Measurements from ENCODE around the gene PIANP. TPM values are rescaled to one million over a fixed set of nuclear protein-coding genes. Genes with fewer than 3 reads are reported as not detected.
A peak's percentile ranks its signal among the peaks of the same experiment; 100 is the strongest.

Gene PIANP
- total and polyA plus RNA-seq, 10 of the 15 experiments (the other 5 are each of a cell fraction or from before 2014, with no cell fraction given) = 0.08 to 0.12 (median 0.08) TPM; not detected in 7

GRCh38 chr12:6735448-6736191, 35.0 kb upstream of the PIANP start:
- intact Hi-C loops (cut with micrococcal nuclease; ENCODE audit: unreplicated experiment) (loop anchor here (5.0 kb wide), 2 partner anchors 42 to 92 kb away; partner anchors contain the start of gene P3H3), in situ Hi-C loops (cut with MboI) (no loop called here)
- H4K20me1 ChIP-seq (ENCODE audit: control insufficient read depth, insufficient read depth) = no peaks in the 10 kb centered on the region
- 0 out of 2 replicates have a peak overlapping the region, but pooled peaks have one; percentile 60 for H3K27ac ChIP-seq (ENCODE audit: control insufficient read depth, insufficient read depth)
- H3K4me2 ChIP-seq (ENCODE audit: control insufficient read depth, insufficient read depth) = peak overlapping the region; percentile 19; the same call in 1 of the 2 replicates
- H2AFZ ChIP-seq (ENCODE audit: control insufficient read depth, low read depth, low read length) = no peak overlapping the region
- no peaks in the 10 kb centered on the region for H3K9me3 ChIP-seq (replicated peaks; ENCODE audit: control insufficient read depth, insufficient read depth, low read length)
- CTCF ChIA-PET = interaction anchor here (1.3 to 4.7 kb wide), 7 partner anchors 12 to 99 kb away, joined by 3 to 23 read pairs (median 5); partner anchors contain the start of genes COPS7A and MLF2
- no peaks in the 10 kb centered on the region for H3K27me3 ChIP-seq (replicated peaks in 1 of 2; ENCODE audit: control insufficient read depth in 2 of 2, insufficient read depth in 2 of 2, low read length in 1 of 2)
- ATAC-seq = peak; percentile 91
- peak; percentile 80 for FAIRE-seq
- WGBS (ENCODE audit: insufficient coverage, insufficient replicate concordance, low lambda C conversion rate, missing lambda C conversion rate) = 60% methylated on average over 8 of the region's 8 CpGs
- DNase-seq (ENCODE audit: low read depth, low spot score) = no peak
- H3K79me2 ChIP-seq (ENCODE audit: control insufficient read depth, insufficient read depth, low read length) = no peaks in the 10 kb centered on the region
- H3K9ac ChIP-seq (ENCODE audit: control insufficient read depth, insufficient read depth, low read length) = no peak overlapping the region
- BruUV-seq (replicated peaks) = no TSS peak
- H3K4me3 ChIP-seq = no peak overlapping the region
- no peaks in the 10 kb centered on the region; a peak in 2 of 4 replicates for H3K36me3 ChIP-seq (ENCODE audit: control insufficient read depth in 2 of 2, insufficient read depth in 2 of 2, low read length in 1 of 2)
- RAD21 ChIA-PET (ENCODE audit: unreplicated experiment) = interaction anchor here (1.2 to 2.1 kb wide), 3 partner anchors 17 to 31 kb away, joined by 4 to 7 read pairs (median 6); partner anchors contain the start of genes MLF2 and PTMS
- H3K4me1 ChIP-seq (ENCODE audit: control insufficient read depth, insufficient read depth, low read length) = peaks cover 5% of the 10 kb centered on the region; the same call in 1 of the 2 replicates
- SMC1A ChIA-PET (ENCODE audit: uncharacterized antibody, unreplicated experiment) = interaction anchor here (0.5 to 1.4 kb wide), 5 partner anchors 10 to 302 kb away, joined by 3 to 5 read pairs (median 3); partner anchors contain the start of genes MLF2 and P3H3
- POLR2A ChIA-PET = interaction anchor here (2.1 kb wide), 1 partner anchor 17 kb away, joined by 6 read pairs; the partner anchor contains the start of gene MLF2
- no peak for TF ChIP-seq TBL1XR1 (IDR thresholded peaks at IDR 0.05; ENCODE audit: low read depth, low read length)
- TF ChIP-seq, protein P1, sequence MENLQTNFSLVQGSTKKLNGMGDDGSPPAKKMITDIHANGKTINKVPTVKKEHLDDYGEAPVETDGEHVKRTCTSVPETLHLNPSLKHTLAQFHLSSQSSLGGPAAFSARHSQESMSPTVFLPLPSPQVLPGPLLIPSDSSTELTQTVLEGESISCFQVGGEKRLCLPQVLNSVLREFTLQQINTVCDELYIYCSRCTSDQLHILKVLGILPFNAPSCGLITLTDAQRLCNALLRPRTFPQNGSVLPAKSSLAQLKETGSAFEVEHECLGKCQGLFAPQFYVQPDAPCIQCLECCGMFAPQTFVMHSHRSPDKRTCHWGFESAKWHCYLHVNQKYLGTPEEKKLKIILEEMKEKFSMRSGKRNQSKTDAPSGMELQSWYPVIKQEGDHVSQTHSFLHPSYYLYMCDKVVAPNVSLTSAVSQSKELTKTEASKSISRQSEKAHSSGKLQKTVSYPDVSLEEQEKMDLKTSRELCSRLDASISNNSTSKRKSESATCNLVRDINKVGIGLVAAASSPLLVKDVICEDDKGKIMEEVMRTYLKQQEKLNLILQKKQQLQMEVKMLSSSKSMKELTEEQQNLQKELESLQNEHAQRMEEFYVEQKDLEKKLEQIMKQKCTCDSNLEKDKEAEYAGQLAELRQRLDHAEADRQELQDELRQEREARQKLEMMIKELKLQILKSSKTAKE (IDR thresholded peaks at IDR 0.05; ENCODE audit: low read depth, poor library complexity, severe bottlenecking) = peak; percentile 62
- TF ChIP-seq CHD1 (IDR thresholded peaks at IDR 0.05; ENCODE audit: low read depth, low read length) = 0 out of 2 replicates have a peak, but pooled peaks have one; percentile 50
- no peak for TF ChIP-seq CREM (IDR thresholded peaks at IDR 0.05; ENCODE audit: low read depth)
- TF ChIP-seq, protein P2, sequence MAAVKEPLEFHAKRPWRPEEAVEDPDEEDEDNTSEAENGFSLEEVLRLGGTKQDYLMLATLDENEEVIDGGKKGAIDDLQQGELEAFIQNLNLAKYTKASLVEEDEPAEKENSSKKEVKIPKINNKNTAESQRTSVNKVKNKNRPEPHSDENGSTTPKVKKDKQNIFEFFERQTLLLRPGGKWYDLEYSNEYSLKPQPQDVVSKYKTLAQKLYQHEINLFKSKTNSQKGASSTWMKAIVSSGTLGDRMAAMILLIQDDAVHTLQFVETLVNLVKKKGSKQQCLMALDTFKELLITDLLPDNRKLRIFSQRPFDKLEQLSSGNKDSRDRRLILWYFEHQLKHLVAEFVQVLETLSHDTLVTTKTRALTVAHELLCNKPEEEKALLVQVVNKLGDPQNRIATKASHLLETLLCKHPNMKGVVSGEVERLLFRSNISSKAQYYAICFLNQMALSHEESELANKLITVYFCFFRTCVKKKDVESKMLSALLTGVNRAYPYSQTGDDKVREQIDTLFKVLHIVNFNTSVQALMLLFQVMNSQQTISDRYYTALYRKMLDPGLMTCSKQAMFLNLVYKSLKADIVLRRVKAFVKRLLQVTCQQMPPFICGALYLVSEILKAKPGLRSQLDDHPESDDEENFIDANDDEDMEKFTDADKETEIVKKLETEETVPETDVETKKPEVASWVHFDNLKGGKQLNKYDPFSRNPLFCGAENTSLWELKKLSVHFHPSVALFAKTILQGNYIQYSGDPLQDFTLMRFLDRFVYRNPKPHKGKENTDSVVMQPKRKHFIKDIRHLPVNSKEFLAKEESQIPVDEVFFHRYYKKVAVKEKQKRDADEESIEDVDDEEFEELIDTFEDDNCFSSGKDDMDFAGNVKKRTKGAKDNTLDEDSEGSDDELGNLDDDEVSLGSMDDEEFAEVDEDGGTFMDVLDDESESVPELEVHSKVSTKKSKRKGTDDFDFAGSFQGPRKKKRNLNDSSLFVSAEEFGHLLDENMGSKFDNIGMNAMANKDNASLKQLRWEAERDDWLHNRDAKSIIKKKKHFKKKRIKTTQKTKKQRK (IDR thresholded peaks at IDR 0.05; ENCODE audit: low read depth, low read length) = no peak
- TF ChIP-seq RUNX3 (IDR thresholded peaks at IDR 0.05; ENCODE audit: low read length) = peak; percentile 74
- TF ChIP-seq EZH2 (IDR thresholded peaks at IDR 0.05; ENCODE audit: borderline replicate concordance, control insufficient read depth, low read depth, low read length) = no peak
- no peak for TF ChIP-seq POLR2AphosphoS2 (IDR thresholded peaks at IDR 0.05; ENCODE audit: low read depth, low read length)
- peak; percentile 75 for TF ChIP-seq SMC3 (IDR thresholded peaks at IDR 0.05; ENCODE audit: borderline replicate concordance, low read length)
- TF ChIP-seq, protein P3, sequence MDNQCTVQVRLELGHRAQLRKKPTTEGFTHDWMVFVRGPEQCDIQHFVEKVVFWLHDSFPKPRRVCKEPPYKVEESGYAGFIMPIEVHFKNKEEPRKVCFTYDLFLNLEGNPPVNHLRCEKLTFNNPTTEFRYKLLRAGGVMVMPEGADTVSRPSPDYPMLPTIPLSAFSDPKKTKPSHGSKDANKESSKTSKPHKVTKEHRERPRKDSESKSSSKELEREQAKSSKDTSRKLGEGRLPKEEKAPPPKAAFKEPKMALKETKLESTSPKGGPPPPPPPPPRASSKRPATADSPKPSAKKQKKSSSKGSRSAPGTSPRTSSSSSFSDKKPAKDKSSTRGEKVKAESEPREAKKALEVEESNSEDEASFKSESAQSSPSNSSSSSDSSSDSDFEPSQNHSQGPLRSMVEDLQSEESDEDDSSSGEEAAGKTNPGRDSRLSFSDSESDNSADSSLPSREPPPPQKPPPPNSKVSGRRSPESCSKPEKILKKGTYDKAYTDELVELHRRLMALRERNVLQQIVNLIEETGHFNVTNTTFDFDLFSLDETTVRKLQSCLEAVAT (IDR thresholded peaks at IDR 0.05) = no peak
- no peak for TF ChIP-seq IKZF2 (IDR thresholded peaks at IDR 0.05)
- TF ChIP-seq, protein P4, sequence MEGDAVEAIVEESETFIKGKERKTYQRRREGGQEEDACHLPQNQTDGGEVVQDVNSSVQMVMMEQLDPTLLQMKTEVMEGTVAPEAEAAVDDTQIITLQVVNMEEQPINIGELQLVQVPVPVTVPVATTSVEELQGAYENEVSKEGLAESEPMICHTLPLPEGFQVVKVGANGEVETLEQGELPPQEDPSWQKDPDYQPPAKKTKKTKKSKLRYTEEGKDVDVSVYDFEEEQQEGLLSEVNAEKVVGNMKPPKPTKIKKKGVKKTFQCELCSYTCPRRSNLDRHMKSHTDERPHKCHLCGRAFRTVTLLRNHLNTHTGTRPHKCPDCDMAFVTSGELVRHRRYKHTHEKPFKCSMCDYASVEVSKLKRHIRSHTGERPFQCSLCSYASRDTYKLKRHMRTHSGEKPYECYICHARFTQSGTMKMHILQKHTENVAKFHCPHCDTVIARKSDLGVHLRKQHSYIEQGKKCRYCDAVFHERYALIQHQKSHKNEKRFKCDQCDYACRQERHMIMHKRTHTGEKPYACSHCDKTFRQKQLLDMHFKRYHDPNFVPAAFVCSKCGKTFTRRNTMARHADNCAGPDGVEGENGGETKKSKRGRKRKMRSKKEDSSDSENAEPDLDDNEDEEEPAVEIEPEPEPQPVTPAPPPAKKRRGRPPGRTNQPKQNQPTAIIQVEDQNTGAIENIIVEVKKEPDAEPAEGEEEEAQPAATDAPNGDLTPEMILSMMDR (IDR thresholded peaks at IDR 0.05 in 2 of 3, conservative IDR thresholded peaks at IDR 0.05 in 1 of 3; ENCODE audit: control insufficient read depth in 2 of 3, extremely low read depth in 1 of 3, insufficient read depth in 1 of 3, low read depth in 3 of 3, low read length in 3 of 3) = peak; percentile 59 to 64 (median 61)
